Measurements from ENCODE around the gene TMEM62. TPM values are rescaled to one million over a fixed set of nuclear protein-coding genes. Genes with fewer than 3 reads are reported as not detected.

Gene TMEM62
- total and polyA plus RNA-seq, 10 donors, result 17.7 to 47.7 (median 29.9) TPM

DNA sequence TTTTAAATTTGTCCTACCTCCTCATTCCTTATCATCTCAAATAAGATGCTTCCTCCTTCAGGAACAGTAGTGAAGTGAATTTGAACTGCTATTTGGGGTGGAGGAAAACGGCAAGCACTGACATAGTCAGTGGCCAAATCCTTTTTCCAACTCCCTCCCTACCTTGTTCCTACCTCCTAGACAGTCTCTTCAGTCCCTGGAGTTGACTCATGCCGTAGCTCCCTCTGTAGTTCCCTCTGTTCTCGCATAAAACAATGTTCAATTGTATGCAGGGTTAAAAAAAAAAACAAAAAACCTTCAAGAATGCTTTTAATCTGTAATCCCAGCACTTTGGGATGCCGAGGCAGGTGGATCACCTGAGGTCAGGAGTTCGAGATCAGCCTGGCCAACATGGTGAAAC, 29.0 kb upstream of the TMEM62 start:
- intact Hi-C loops (cut with DNase I; ENCODE audit: low total_unique reads), result no loop called here
- peak overlapping the region in 6 of 8 donors; percentile 61 to 82 (median 68) for H3K4me3 ChIP-seq
- TF ChIP-seq, protein P1, sequence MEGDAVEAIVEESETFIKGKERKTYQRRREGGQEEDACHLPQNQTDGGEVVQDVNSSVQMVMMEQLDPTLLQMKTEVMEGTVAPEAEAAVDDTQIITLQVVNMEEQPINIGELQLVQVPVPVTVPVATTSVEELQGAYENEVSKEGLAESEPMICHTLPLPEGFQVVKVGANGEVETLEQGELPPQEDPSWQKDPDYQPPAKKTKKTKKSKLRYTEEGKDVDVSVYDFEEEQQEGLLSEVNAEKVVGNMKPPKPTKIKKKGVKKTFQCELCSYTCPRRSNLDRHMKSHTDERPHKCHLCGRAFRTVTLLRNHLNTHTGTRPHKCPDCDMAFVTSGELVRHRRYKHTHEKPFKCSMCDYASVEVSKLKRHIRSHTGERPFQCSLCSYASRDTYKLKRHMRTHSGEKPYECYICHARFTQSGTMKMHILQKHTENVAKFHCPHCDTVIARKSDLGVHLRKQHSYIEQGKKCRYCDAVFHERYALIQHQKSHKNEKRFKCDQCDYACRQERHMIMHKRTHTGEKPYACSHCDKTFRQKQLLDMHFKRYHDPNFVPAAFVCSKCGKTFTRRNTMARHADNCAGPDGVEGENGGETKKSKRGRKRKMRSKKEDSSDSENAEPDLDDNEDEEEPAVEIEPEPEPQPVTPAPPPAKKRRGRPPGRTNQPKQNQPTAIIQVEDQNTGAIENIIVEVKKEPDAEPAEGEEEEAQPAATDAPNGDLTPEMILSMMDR (IDR thresholded peaks at IDR 0.05 in 8 of 11, conservative IDR thresholded peaks at IDR 0.05 in 3 of 11), result no peak
- no peak for TF ChIP-seq POLR2A (IDR thresholded peaks at IDR 0.05)
- no peak for TF ChIP-seq POLR2AphosphoS5 (IDR thresholded peaks at IDR 0.05)

DNA sequence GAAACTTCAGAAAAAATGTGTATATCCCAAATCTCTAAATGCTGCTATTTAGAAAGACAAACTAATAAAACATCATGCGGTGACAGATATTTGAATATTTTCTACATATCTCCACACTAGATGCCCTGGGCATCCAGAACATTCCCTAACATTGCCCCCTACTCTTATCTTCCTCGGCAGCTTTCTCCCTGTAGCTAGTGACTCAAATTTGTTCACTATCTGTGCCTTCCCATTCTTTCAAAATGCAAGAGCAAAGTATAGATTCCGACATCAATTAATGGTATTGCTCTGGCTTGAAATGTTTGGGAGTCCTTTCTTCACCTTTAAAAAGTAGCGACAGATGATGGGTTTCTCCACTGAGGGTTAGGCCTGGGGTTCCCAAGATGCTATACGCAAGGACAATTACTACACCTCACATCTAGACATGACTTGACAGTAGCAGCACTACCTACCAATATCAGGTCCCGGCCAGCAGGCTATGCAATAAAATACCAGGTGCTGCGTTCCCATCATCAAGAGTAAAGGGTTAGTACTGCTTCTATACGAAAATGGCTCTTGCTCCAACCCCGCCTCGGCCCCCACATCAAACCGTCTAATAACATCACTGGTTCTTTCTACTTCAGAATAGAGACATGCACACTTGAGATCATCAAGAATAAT, 28.2 kb upstream of the TMEM62 start:
- Histone ChIP-seq H3K27ac (peak overlapping the region; percentile 72 to 95 (median 92)), H3K9me3 (no peaks in the 10 kb centered on the region), H3K4me1 (peaks cover 17 to 75% (median 42%) of the 10 kb centered on the region in 6 donors), H3K27me3 (replicated peaks in 1 of 7) (no peaks in the 10 kb centered on the region), H3K36me3 (peaks cover 0 to 29% (median 12%) of the 10 kb centered on the region in 6 donors), H3K4me3 (peak overlapping the region; percentile 61 to 82 (median 68))
- intact Hi-C loops (cut with DNase I; ENCODE audit: low total_unique reads), result no loop called here
- no peak for DNase-seq
- 10 to 14% (median 12%) methylated on average over 11 of the region's 11 CpGs for WGBS, 5 donors
- TF ChIP-seq POLR2A (IDR thresholded peaks at IDR 0.05) (no peak), POLR2AphosphoS5 (IDR thresholded peaks at IDR 0.05) (no peak)
- TF ChIP-seq, protein P1 (IDR thresholded peaks at IDR 0.05 in 8 of 11, conservative IDR thresholded peaks at IDR 0.05 in 3 of 11), result no peak

More for the DNA sequence above, 29.0 kb upstream of the TMEM62 start:
- Histone ChIP-seq H3K4me1 (peaks cover 17 to 82% (median 43%) of the 10 kb centered on the region in 6 donors), H3K36me3 (peaks cover 0 to 37% (median 14%) of the 10 kb centered on the region in 6 donors), H3K27ac (peak overlapping the region in 2 of 8 donors; percentile 26 to 95), H3K9me3 (no peaks in the 10 kb centered on the region), H3K27me3 (replicated peaks in 1 of 7) (no peaks in the 10 kb centered on the region)
- no peak for DNase-seq
- 53 to 73% (median 60%) methylated on average over 5 of the region's 5 CpGs for WGBS, 5 donors

DNA sequence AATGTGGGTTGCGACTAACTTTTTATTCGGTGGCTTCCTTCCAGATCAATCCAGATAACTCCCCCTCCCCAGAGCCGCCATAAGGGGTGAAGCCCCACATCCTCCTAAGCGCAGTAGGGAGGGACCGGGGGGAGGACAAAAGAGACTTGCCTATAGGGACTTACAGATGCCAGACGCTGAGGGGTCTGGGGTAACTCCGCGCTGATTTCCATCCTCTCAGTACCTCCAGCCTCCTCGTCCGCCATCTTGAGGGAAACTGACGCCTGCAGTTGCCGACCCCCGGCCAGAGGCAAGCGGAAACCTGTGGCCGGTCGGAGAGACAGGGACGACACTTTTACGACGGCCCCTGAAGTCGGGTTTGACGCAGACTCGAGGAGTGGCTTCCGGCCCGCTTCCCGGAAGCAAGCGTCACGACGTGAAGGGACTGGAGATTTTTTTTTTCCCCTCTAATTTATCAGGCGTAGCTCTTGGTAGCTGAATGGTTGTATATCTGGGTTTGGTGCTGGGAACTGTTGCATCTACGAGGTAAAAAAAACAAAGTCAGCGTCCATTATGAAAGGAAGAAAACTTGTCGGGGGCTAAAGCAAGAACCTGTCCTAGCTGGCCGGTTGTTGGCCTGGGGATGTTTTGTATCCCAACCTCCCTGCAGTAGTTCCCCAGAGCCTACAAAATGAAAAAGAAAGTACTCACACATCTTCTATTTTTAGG, 27.5 kb upstream of the TMEM62 start, which contains the start of gene UBR1:
Gene UBR1 (minus strand): TSS at position 261 of the 708 bp plus-strand sequence. CDS start 16 bp downstream, at position 245.
- peaks cover 17 to 67% (median 42%) of the 10 kb centered on the region in 6 donors for H3K4me1 ChIP-seq
- H3K27me3 ChIP-seq (replicated peaks in 1 of 7), result no peaks in the 10 kb centered on the region
- no peaks in the 10 kb centered on the region for H3K9me3 ChIP-seq
- TF ChIP-seq, protein P1 (IDR thresholded peaks at IDR 0.05 in 8 of 11, conservative IDR thresholded peaks at IDR 0.05 in 3 of 11), result peak in 1 of 11 experiments; percentile 14
- peak in 2 of 3 donors; percentile 24 to 54 for TF ChIP-seq POLR2A (IDR thresholded peaks at IDR 0.05)
- TF ChIP-seq POLR2AphosphoS5 (IDR thresholded peaks at IDR 0.05), result peak; percentile 92 to 94 (median 94)
- intact Hi-C loops (cut with DNase I; ENCODE audit: low total_unique reads), result no loop called here
- DNase-seq, result peak; percentile 98
- peaks cover 0 to 22% (median 5%) of the 10 kb centered on the region in 6 donors for H3K36me3 ChIP-seq
- peak within 1 kb of the TSS; percentile 61 to 82 (median 68) for H3K4me3 ChIP-seq
- 0 to 1% (median 1%) methylated on average over 33 of the region's 33 CpGs for WGBS, 5 donors
- peak within 1 kb of the TSS; percentile 72 to 95 (median 92) for H3K27ac ChIP-seq

DNA sequence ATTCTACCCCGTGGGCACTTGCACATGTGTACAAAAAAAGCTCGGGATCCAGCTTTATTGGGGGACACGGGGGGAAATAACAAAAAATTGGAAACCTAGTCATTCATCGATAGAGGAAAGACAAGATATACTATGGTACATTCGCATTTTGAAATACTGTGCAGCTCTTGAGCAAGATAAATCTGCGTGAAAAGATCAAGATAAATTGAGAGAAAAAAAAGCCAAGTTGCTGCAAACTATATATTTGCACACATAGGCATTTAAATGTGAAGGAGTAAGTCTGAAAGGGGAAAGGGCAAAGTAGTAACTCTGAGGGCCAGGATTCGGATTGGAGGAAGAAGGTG, 26.9 kb upstream of the TMEM62 start:
- peak overlapping the region; percentile 61 to 82 (median 68) for H3K4me3 ChIP-seq
- WGBS, 5 donors, result 11 to 20% (median 16%) methylated on average over 7 of the region's 7 CpGs
- TF ChIP-seq, protein P1 (IDR thresholded peaks at IDR 0.05 in 8 of 11, conservative IDR thresholded peaks at IDR 0.05 in 3 of 11), result no peak
- TF ChIP-seq POLR2A (IDR thresholded peaks at IDR 0.05) (no peak), POLR2AphosphoS5 (IDR thresholded peaks at IDR 0.05) (no peak)
- DNase-seq, result no peak
- H3K27ac ChIP-seq, result peak overlapping the region; percentile 72 to 95 (median 92)
- intact Hi-C loops (cut with DNase I; ENCODE audit: low total_unique reads), result no loop called here
- H3K9me3 ChIP-seq, result no peaks in the 10 kb centered on the region
- peaks cover 0 to 16% (median 3%) of the 10 kb centered on the region in 6 donors for H3K36me3 ChIP-seq
- peaks cover 17 to 62% (median 39%) of the 10 kb centered on the region in 6 donors for H3K4me1 ChIP-seq
- H3K27me3 ChIP-seq (replicated peaks in 1 of 7), result no peaks in the 10 kb centered on the region

Data from spleen (tissue), 11 donors.